ENCODE measurements around the gene SECISBP2.

- TF ChIP-seq CTCF (IDR thresholded peaks at IDR 0.05) (no peak), POLR2A (IDR thresholded peaks at IDR 0.05) (no peak)
Observed at GRCh38 chr9:89386206-89386605, 67.9 kb downstream of the SECISBP2 start.

Measured in Peyer's patch (tissue), 4 donors.